ENCODE measurements around the gene CRTC1. TPM values are rescaled to one million over a fixed set of nuclear protein-coding genes. Genes with fewer than 3 reads are reported as not detected.
"Not testable (repeated sequence)": the region's sequence is repeated elsewhere in the genome, so short reads cannot be mapped to it uniquely, and the experiment has no call there.

Gene CRTC1
- total and polyA plus RNA-seq, 2 experiments from 2014 or later = 1.2 to 5.1 TPM

DNA sequence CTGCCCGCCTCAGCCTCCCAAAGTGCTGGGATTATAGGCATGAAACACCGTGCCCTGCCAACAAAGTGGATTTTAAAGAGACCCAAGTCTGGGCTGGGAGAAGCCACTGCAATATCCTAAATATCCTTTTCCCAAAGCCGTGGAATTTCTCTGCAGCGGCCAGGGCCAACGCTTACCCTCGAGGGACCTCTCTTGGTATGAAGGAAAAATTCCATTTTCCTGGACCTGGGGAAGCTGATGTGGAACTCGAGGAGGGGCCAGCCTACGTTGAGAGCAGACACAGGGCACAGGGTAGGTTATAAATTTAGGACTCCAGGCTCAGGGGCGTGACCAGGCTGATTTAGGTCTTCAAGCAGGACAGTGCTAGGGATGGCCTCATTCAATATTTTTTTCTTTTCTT, 130.6 kb downstream of the CRTC1 start:
- Histone ChIP-seq H4K20me1 (ENCODE audit: insufficient read depth) (no peaks in the 10 kb centered on the region), H3K9me3 (ENCODE audit: low read depth) (no peaks in the 10 kb centered on the region), H3K9me2 (ENCODE audit: insufficient read depth) (no peaks in the 10 kb centered on the region), H3K4me1 (ENCODE audit: insufficient read depth) (peaks cover 8% of the 10 kb centered on the region), H3K4me2 (ENCODE audit: unreplicated experiment) (no peak overlapping the region), H3K9ac (no peak overlapping the region), H2AFZ (peak overlapping the region; percentile 38; the same call in 1 of the 2 replicates), H3F3A (ENCODE audit: insufficient read depth) (no peaks in the 10 kb centered on the region), H3K27ac (no peak overlapping the region), H3K79me2 (ENCODE audit: insufficient read depth) (no peaks in the 10 kb centered on the region), H3K27me3 (replicated peaks; ENCODE audit: insufficient read depth) (no peaks in the 10 kb centered on the region), H3K36me3 (ENCODE audit: low read depth) (no peaks in the 10 kb centered on the region), H3K4me3 (no peak overlapping the region)
- 22 to 28% methylated on average over 9 of the region's 9 CpGs for WGBS, 2 experiments (ENCODE audit: low coverage in 1 of 2, low lambda C conversion rate in 2 of 2, missing lambda C conversion rate in 2 of 2)
- in situ Hi-C loops (cut with MboI) = no loop called here
- DNase-seq = peak; percentile 62
- TF ChIP-seq EZH2 (IDR thresholded peaks at IDR 0.05; ENCODE audit: insufficient read depth, poor library complexity, severe bottlenecking) (no peak), EZH2phosphoT487 (IDR thresholded peaks at IDR 0.05; ENCODE audit: insufficient read depth, low read depth) (no peak)

DNA sequence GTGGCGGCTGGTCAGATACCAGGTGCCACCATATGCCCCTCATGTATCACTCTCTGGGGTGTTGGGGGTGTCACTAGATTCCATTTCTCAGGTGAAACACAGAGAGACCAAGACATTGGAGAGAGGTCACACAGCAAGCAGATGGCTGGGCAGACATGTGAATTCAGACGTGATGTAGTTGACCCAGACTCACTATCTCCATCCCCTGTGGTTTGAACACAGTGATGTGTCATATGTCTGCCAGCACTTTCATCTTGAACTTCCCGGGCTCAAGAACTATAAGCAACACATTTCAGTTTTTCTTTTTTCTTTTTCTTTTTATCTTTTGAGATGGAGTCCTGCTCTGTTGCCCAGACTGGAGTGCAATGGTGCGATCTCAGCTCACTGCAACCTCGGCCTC, 132.2 kb downstream of the CRTC1 start:
- Histone ChIP-seq H3K4me3 (no peak overlapping the region), H3K9ac (no peak overlapping the region), H2AFZ (no peak overlapping the region), H3K4me1 (ENCODE audit: insufficient read depth) (no peaks in the 10 kb centered on the region), H3K27ac (no peak overlapping the region), H3K36me3 (ENCODE audit: low read depth) (no peaks in the 10 kb centered on the region), H3K79me2 (ENCODE audit: insufficient read depth) (no peaks in the 10 kb centered on the region), H3K4me2 (ENCODE audit: unreplicated experiment) (no peak overlapping the region), H3K9me3 (ENCODE audit: low read depth) (no peaks in the 10 kb centered on the region), H3F3A (ENCODE audit: insufficient read depth) (no peaks in the 10 kb centered on the region), H3K27me3 (replicated peaks; ENCODE audit: insufficient read depth) (no peaks in the 10 kb centered on the region), H4K20me1 (ENCODE audit: insufficient read depth) (no peaks in the 10 kb centered on the region), H3K9me2 (ENCODE audit: insufficient read depth) (no peaks in the 10 kb centered on the region)
- 79% methylated on average over 5 of the region's 5 CpGs for WGBS, 2 experiments (ENCODE audit: low coverage in 1 of 2, low lambda C conversion rate in 2 of 2, missing lambda C conversion rate in 2 of 2)
- TF ChIP-seq EZH2 (IDR thresholded peaks at IDR 0.05; ENCODE audit: insufficient read depth, poor library complexity, severe bottlenecking) (no peak), EZH2phosphoT487 (IDR thresholded peaks at IDR 0.05; ENCODE audit: insufficient read depth, low read depth) (no peak)
- in situ Hi-C loops (cut with MboI) = no loop called here
- no peak for DNase-seq

DNA sequence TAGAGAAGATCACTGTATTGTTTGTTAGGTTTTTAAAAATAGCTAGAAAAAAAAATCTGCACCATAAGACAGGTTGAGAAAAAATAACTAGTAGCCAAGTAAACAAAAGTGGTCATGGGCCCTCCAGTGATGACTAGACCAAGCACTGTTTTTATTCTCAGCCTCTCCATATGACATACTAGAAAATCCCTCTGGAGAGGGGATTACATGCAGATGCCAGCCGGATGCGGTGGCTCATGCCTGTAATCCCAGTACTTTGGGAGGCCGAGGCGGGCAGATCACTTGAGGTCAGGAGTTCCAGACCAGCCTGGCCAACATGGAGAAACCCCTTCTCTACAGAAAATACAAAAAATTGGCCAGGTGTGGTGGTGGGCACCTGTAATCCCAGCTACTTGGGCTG, 133.2 kb downstream of the CRTC1 start:
- H3K9ac ChIP-seq; H3K79me2 ChIP-seq (ENCODE audit: insufficient read depth); H3K4me1 ChIP-seq (ENCODE audit: insufficient read depth); H3K9me2 ChIP-seq (ENCODE audit: insufficient read depth); H3K36me3 ChIP-seq (ENCODE audit: low read depth); H4K20me1 ChIP-seq (ENCODE audit: insufficient read depth); H3K4me2 ChIP-seq (ENCODE audit: unreplicated experiment); H3F3A ChIP-seq (ENCODE audit: insufficient read depth); in situ Hi-C loops (cut with MboI); H3K27ac ChIP-seq; H2AFZ ChIP-seq; DNase-seq; H3K9me3 ChIP-seq (ENCODE audit: low read depth); H3K4me3 ChIP-seq; H3K27me3 ChIP-seq (replicated peaks; ENCODE audit: insufficient read depth): not testable (repeated sequence)
- 82 to 88% methylated on average over 4 of the region's 4 CpGs for WGBS, 2 experiments (ENCODE audit: low coverage in 1 of 2, low lambda C conversion rate in 2 of 2, missing lambda C conversion rate in 2 of 2)

DNA sequence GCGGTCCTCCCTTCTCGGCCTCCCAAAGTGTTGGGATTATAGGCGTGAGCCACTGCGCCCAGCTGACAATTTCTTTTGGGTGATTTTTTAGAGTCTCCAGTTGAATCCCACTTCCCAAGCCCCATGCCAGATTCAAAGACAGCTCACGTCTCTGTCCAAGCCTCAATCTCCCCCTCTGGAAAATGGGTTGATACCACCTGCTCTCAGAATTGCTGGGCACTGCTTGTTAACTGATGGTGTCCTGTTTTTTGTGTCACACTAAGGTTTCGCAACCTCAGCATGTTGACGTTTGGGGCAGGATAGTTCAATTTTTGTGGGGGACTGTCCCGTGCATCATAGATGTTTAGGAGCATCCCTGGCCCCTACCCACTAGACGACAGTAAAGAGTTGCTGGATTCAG, 134.1 kb downstream of the CRTC1 start:
- no peaks in the 10 kb centered on the region for H3F3A ChIP-seq (ENCODE audit: insufficient read depth)
- H3K4me1 ChIP-seq (ENCODE audit: insufficient read depth) = no peaks in the 10 kb centered on the region
- no peaks in the 10 kb centered on the region for H3K79me2 ChIP-seq (ENCODE audit: insufficient read depth)
- no peaks in the 10 kb centered on the region for H3K9me2 ChIP-seq (ENCODE audit: insufficient read depth)
- no peak overlapping the region for H3K4me3 ChIP-seq
- no peaks in the 10 kb centered on the region for H3K27me3 ChIP-seq (replicated peaks; ENCODE audit: insufficient read depth)
- TF ChIP-seq EZH2phosphoT487 (IDR thresholded peaks at IDR 0.05; ENCODE audit: insufficient read depth, low read depth) (no peak), EZH2 (IDR thresholded peaks at IDR 0.05; ENCODE audit: insufficient read depth, poor library complexity, severe bottlenecking) (no peak)
- H3K9ac ChIP-seq = no peak overlapping the region
- no peak overlapping the region for H2AFZ ChIP-seq
- H4K20me1 ChIP-seq (ENCODE audit: insufficient read depth) = no peaks in the 10 kb centered on the region
- no peaks in the 10 kb centered on the region for H3K9me3 ChIP-seq (ENCODE audit: low read depth)
- no peaks in the 10 kb centered on the region for H3K36me3 ChIP-seq (ENCODE audit: low read depth)
- H3K4me2 ChIP-seq (ENCODE audit: unreplicated experiment) = no peak overlapping the region
- no peak for DNase-seq
- in situ Hi-C loops (cut with MboI) = no loop called here
- WGBS, 2 experiments (ENCODE audit: low coverage in 1 of 2, low lambda C conversion rate in 2 of 2, missing lambda C conversion rate in 2 of 2) = 75 to 78% methylated on average over 9 of the region's 9 CpGs
- H3K27ac ChIP-seq = no peak overlapping the region

DNA sequence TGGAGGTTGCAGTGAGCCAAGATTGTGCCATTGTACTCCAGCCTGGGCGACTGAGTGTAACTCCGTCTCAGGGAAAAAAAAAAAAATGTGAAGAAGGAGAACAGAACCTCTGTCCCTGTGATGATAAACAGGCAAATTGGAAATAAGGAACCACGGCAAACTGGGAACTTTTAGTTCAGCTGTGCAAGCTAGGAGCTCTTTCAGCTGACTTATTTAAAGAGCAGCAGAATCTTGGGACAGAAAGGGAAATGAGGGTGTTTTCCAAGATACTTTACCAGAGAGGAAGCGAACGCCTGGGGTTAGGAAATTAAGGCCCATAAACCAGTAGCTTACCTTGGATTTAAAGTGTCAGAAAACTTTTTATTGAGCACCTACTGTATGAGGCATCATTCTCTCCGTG, 145.3 kb downstream of the CRTC1 start:
- H3K9me2 ChIP-seq (ENCODE audit: insufficient read depth) = no peaks in the 10 kb centered on the region
- in situ Hi-C loops (cut with MboI) = loop anchor here (25.0 kb wide), 1 partner anchor 366 kb away; no protein-coding TSS in a partner anchor
- WGBS, 2 experiments (ENCODE audit: low coverage in 1 of 2, low lambda C conversion rate in 2 of 2, missing lambda C conversion rate in 2 of 2) = 33 to 40% methylated on average over 6 of the region's 6 CpGs

More for the DNA sequence above, 145.3 kb downstream of the CRTC1 start:
- no peak for DNase-seq
- Histone ChIP-seq H3K79me2 (ENCODE audit: insufficient read depth) (peaks cover 18% of the 10 kb centered on the region), H4K20me1 (ENCODE audit: insufficient read depth) (peaks cover 3% of the 10 kb centered on the region; the same call in 1 of the 2 replicates), H3K27ac (no peak overlapping the region), H3K4me2 (ENCODE audit: unreplicated experiment) (no peak overlapping the region), H3K4me1 (ENCODE audit: insufficient read depth) (peaks cover 3% of the 10 kb centered on the region), H3K27me3 (replicated peaks; ENCODE audit: insufficient read depth) (no peaks in the 10 kb centered on the region), H3F3A (ENCODE audit: insufficient read depth) (no peaks in the 10 kb centered on the region), H3K9ac (no peak overlapping the region), H2AFZ (no peak overlapping the region), H3K36me3 (ENCODE audit: low read depth) (no peaks in the 10 kb centered on the region), H3K4me3 (no peak overlapping the region), H3K9me3 (ENCODE audit: low read depth) (no peaks in the 10 kb centered on the region)
- TF ChIP-seq EZH2phosphoT487 (IDR thresholded peaks at IDR 0.05; ENCODE audit: insufficient read depth, low read depth) (no peak), EZH2 (IDR thresholded peaks at IDR 0.05; ENCODE audit: insufficient read depth, poor library complexity, severe bottlenecking) (no peak)
